D341Med (cell line): Measurements from ENCODE around the gene DLG1.

Experiments
- DNase-seq: peaks from one replicate; pipeline ENCODE4 v3.0.0; 2012; ENCODE audit warnings: low spot score

DLG1 gene

GRCh38 chr3:197298341-197298944 is at the start of gene DLG1:
Gene DLG1, minus strand, starts transcription at chr3:197298612. Its CDS starts 1,408 bp downstream, at chr3:197297204.
- peak; percentile 87 for DNase-seq

DNA sequence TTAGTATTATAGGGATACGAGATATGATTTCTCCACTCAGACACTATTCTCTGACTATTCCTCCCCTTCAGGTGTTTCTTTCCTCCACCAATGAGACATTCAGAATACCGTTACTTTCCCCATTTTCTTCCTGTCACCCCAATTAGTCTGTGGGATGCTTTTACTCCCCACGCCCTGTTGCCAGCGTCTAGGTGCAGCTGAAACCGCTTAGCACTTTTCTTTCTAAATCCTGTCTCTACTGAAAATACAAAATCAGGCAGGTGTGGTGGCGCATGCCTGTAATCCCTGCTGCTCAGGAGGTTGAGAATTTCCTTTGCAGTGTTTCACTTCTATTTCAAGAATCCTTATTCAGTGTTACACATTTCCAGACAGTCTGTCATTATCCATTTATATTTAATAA is 49.6 kb upstream of the DLG1 start:
- DNase-seq: no peak

GRCh38 chr3:197345390-197345789 is 47.0 kb upstream of the DLG1 start:
- no peak for DNase-seq

GRCh38 chr3:197344582-197345318 is 46.3 kb upstream of the DLG1 start:
- DNase-seq: no peak

- no peak for DNase-seq
Observed at GRCh38 chr3:197343656-197344408, 45.4 kb upstream of the DLG1 start.

- no peak for DNase-seq
Observed at GRCh38 chr3:197343111-197343510, 44.7 kb upstream of the DLG1 start.

- DNase-seq: no peak
Observed at GRCh38 chr3:197340521-197340871, 42.1 kb upstream of the DLG1 start.

DNA sequence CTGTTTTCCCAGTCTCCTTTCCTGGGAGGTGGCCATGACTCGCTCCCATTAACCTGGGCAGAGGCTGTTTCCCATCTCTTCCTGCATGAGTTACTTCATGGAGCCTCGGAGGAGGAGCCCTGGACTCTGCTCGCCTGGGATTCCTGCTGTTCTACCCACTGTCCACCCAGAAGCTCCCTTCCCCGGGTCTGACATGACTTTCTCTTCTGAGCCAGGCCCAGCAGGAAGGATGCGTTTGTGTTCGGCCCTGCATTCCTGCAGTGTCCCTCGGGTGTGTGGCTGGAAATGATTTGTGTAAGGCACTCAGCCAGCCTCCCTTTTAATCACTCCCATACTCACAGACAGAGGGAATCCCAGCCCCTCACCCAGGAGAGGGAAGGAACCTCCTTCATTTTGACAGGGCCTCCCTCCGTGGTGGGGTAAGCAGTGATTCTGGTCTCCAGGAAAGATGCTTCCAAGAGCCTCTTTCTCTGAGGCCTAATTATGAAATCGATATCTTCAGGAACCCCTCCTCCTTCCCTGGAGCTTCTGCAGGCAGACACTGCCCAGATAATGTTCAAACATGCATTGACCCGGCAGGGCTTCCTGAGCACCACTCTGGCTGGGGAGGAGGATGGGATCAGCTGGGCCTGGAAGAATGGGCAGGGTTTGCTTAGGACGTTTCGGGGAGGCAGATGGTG is 41.6 kb upstream of the DLG1 start:
- no peak for DNase-seq

- DNase-seq: no peak
Observed at GRCh38 chr3:197338586-197338985, 40.2 kb upstream of the DLG1 start.

DNA sequence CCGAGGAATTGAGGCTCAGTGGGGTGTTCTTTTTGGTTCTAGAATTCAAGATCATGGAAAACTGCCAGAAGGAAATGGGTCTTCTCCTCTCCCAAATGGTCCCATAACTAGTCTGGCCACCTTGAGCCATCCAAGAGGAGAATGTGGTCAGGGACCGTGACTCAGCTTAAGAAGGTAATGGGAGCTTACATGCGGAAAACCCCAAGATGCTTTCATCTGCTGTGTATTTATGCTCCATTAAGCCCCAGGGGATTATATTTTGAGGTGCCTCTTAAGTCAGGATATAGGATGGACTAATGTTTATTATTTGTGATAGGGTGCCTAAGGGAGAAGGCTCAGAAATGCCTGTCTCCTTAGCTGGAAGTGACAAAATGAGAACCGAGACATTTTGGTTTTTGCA is 39.2 kb upstream of the DLG1 start:
- no peak for DNase-seq

- no peak for DNase-seq
Observed at GRCh38 chr3:197337214-197337613, 38.8 kb upstream of the DLG1 start.

DNA sequence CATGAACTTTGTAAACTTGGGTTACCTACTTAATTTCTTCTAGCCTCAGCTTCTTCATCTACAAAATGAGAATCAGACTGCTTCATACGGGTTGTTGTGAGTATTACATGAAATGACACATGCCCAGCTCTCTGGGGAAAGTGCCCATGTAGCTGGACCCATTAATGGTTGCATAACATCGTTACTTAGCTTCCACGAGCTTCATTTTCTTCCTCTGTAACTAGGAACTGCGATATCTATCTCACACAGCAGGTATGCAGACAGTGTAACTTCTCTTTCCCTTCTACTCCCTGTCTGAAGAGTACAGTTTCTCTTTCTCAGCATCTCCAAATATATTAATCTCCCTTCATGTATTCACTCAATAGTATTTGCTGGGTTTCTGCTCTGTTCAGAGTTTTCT is 37.9 kb upstream of the DLG1 start:
- no peak for DNase-seq

DNA sequence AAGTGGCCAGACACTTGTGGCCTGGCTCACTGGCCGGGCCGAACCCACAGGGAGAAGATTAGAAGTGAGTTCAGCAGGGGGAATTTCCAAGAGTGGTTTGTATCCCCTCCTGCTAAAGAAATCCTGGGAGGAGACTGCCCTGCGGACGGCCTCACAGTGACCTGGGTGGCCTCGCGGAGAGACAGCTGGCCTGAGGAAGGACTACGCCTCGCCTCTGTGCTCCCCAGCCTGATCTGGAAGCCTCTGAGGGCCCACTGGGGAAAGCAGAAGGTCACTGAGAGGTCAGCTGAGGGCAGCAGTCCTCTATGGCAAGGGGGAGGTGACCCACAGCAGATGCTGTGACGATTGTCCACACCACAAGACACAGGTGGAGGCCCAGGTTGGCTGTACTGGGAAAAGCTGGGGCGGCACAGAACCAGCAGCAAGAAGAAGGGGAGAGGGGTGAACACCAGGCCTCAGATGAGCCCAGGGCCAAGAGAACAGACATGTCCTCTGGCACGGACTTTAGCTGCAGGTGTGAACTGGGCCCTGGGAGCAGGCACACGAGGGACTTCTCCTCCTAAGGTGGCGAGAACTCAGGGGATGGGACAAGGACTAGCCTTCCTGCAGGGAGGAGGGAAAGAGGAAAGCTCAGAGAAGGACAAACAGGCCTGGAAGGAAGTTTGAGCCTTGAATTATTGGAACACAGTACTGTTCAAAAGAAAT is 37.2 kb upstream of the DLG1 start:
- no peak for DNase-seq

- no peak for DNase-seq
Observed at GRCh38 chr3:197333901-197334639, 35.7 kb upstream of the DLG1 start.

DNA sequence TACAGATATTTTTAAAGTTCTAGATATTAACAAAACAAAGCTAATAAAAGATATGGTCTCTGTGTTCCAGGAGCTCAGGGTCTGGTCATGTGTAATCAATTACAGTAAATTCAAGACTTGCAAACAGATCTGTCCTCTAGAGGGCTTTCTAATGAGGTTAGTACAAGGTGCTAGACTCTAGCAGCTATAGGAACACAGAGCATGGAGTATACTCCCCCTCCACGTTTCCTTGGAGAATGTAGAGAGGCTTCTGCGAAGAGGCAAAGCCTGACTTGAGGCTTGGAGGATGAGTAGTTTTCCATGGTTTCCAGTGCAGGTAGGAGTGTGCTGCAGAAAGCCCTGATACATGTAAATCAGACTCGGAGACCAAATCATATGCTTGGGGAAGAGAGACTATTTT is 32.7 kb upstream of the DLG1 start:
- DNase-seq: no peak

DNA sequence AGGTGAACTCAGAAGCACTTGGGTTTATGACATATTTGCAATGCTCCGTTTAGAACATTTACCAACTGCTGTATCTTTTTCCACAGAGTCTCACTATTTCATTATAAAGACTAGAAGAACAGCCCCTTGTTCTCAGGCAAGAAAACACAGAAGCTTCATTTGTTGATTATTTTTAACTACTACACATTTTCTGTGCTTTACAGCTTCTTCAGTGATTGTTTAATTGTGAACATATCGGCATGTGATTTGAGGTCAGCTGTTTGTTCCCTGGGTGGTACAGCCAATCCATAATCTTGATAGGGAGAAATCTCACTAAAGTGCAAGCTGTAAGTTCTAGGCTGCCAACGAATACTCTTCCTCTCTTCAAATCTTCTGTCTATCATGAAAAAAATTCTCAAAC is 31.0 kb upstream of the DLG1 start:
- DNase-seq: no peak

- no peak for DNase-seq
Observed at GRCh38 chr3:197328198-197328597, 29.8 kb upstream of the DLG1 start.

- no peak for DNase-seq
Observed at GRCh38 chr3:197327701-197328100, 29.3 kb upstream of the DLG1 start.

GRCh38 chr3:197325773-197326172 is 27.4 kb upstream of the DLG1 start:
- DNase-seq: no peak

- DNase-seq: no peak
Observed at GRCh38 chr3:197322149-197322548, 23.7 kb upstream of the DLG1 start.

GRCh38 chr3:197320582-197320981 is 22.2 kb upstream of the DLG1 start:
- DNase-seq: no peak
